Lung (tissue), 12 donors: ENCODE results near the gene ELF2. TPM values are rescaled to one million over a fixed set of nuclear protein-coding genes. Genes with fewer than 3 reads are reported as not detected.

ENCODE experiments used
- ATAC-seq: fragments of 200-7000 bp; cut with Tn5 transposase; one replicate; pipeline ENCODE4 v1.9.1; 2020; ENCODE audit warnings: moderate number of reproducible peaks; ENCODE audit not compliant: insufficient read depth, low FRiP score
- DNase-seq, 3 donors: peaks; one replicate each; pipeline ENCODE4 v3.0.0-alpha.2; 2013 to 2017
- H3K27ac ChIP-seq, 2 donors: one replicate each; pipeline ENCODE4 v1.5.1; 2013; ENCODE audit warnings: mild to moderate bottlenecking in 2 of 2, moderate library complexity in 2 of 2, control low read depth in 1 of 2, inconsistent platforms in 1 of 2, low read depth in 1 of 2, low read length in 1 of 2
- H3K27me3 ChIP-seq, 3 donors: one replicate each; pipeline ENCODE4 v1.5.1; 2013; ENCODE audit warnings: low read length in 2 of 3; ENCODE audit not compliant: control insufficient read depth in 3 of 3, insufficient read depth in 3 of 3
- H3K36me3 ChIP-seq, 4 donors: one replicate each; pipeline ENCODE4 v1.5.1; 2013; ENCODE audit warnings: low read length in 4 of 4, mild to moderate bottlenecking in 1 of 4, moderate library complexity in 1 of 4; ENCODE audit not compliant: control insufficient read depth in 4 of 4, insufficient read depth in 4 of 4
- H3K4me1 ChIP-seq, 5 donors: one replicate each; pipeline ENCODE4 v1.5.1; 2013; ENCODE audit warnings: low read length in 5 of 5, mild to moderate bottlenecking in 2 of 5, moderate library complexity in 1 of 5; ENCODE audit not compliant: control insufficient read depth in 5 of 5, insufficient read depth in 5 of 5
- H3K4me3 ChIP-seq: one replicate; pipeline ENCODE4 v1.5.1; 2013; ENCODE audit warnings: mild to moderate bottlenecking, control low read depth, moderate library complexity
- H3K9ac ChIP-seq, 2 donors: one replicate each; pipeline ENCODE4 v1.5.1; 2013; ENCODE audit warnings: low read length in 2 of 2, control low read depth in 1 of 2; ENCODE audit not compliant: insufficient read depth in 1 of 2
- H3K9me3 ChIP-seq, 4 donors: one replicate each; pipeline ENCODE4 v1.5.1; 2013; ENCODE audit warnings: low read length in 3 of 4, mild to moderate bottlenecking in 1 of 4, moderate library complexity in 1 of 4; ENCODE audit not compliant: control insufficient read depth in 4 of 4, insufficient read depth in 3 of 4
- WGBS, 2 donors: extraction: QIAGEN DNeasy Blood & Tissue Kit; methylation state at CpG; one replicate each; pipeline ENCODE4 v1.1.7; 2013; 5-methylcytosine and 5-hydroxymethylcytosine counted together
- polyA plus RNA-seq, 2 donors: library from polyadenylated mRNA; stranded (reverse); fragments of 200-250 nt; gene quantifications; one replicate each; pipeline ENCODE4 v1.2.1, GENCODE V29; 2013
- total RNA-seq, 2 donors: library from RNA; depleted of rRNA in 1 of 2; stranded (reverse); fragments of >200 nt in 1 of 2; gene quantifications; one replicate each; pipeline ENCODE4 v1.2.1, GENCODE V29; 2014 to 2021
- TF ChIP-seq, protein P1 (sequence below): IDR thresholded peaks from 2 replicates; pipeline ENCODE4 v1.5.1; 2012; ENCODE audit warnings: mild to moderate bottlenecking; ENCODE audit errors: control extremely low read depth, extremely low read depth
- donor health status: control.
- donor health status: control.
- donor health status: Bipolar disorder and iron deficiency.
- donor health status: healthy.
- donor health status: DM: yes; HTN: yes; CAD: no.

The ELF2 gene
- total and polyA plus RNA-seq, 4 donors = 11.6 to 101 (median 28.7) TPM

DNA sequence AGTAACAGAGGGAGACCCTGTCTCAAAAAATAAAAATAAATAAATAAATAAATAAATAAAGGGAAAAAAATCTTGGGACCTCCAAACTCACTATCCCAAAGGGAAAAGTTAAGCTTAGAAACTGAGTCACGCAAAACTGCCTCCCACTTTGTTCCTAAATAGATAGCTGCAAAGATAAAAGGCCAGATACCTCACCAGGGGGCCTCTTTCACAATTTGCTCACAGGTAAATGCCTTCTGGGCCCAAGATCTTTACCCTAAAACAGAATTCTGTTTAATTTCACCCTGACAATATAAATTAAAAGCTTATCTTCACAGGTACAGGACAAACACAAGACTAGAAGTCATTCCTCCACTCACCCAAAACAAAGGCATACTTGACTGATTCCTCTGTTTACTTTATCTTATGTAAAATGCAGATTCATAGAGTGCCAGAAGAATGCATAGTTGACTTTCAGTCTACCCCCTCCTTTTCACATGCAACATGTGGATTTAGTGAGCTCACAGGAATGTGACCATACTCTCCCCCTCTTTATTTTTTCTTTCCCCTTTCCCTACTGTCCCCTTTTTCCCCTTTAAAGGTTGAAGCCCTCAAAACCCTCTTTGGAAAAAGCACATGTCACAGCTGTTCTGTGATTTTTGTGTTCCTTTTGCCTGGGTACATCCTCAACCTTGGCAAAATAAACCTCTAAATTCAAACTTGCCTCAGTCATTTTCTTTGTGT is 23.4 kb downstream of the ELF2 start:
- ATAC-seq = no peak
- H3K4me3 ChIP-seq = no peak overlapping the region
- WGBS, 2 donors = 100% methylated on average over 1 of the region's 1 CpG

DNA sequence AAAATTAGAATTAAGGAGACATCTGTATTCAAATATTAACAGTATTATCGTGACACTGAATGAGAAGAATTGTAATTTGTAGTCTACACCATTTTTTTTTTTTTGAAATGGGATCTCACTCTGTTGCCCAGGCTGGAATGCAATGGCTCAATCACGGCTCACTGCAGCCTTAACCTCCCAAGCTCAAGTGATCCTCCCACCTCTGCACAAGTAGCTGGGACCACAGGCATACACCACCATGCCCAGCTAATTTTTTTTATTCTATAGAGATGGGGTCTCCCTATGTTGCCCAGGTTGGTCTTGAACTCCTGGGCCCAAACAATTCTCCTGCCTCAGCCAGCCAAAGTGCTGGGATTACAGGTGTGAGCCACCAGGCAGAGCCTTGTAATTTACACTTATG is 24.8 kb downstream of the ELF2 start:
- Histone ChIP-seq H3K27me3 (no peaks in the 10 kb centered on the region), H3K9me3 (no peaks in the 10 kb centered on the region), H3K4me3 (no peak overlapping the region), H3K9ac (no peak overlapping the region), H3K4me1 (peaks cover 0 to 8% (median 2%) of the 10 kb centered on the region in 5 donors), H3K36me3 (no peaks in the 10 kb centered on the region), H3K27ac (no peak overlapping the region)
- DNase-seq = no peak
- TF ChIP-seq, protein P1, sequence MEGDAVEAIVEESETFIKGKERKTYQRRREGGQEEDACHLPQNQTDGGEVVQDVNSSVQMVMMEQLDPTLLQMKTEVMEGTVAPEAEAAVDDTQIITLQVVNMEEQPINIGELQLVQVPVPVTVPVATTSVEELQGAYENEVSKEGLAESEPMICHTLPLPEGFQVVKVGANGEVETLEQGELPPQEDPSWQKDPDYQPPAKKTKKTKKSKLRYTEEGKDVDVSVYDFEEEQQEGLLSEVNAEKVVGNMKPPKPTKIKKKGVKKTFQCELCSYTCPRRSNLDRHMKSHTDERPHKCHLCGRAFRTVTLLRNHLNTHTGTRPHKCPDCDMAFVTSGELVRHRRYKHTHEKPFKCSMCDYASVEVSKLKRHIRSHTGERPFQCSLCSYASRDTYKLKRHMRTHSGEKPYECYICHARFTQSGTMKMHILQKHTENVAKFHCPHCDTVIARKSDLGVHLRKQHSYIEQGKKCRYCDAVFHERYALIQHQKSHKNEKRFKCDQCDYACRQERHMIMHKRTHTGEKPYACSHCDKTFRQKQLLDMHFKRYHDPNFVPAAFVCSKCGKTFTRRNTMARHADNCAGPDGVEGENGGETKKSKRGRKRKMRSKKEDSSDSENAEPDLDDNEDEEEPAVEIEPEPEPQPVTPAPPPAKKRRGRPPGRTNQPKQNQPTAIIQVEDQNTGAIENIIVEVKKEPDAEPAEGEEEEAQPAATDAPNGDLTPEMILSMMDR = no peak
- WGBS, 2 donors = 92 to 98% methylated on average over 2 of the region's 2 CpGs
- ATAC-seq = no peak

More for the DNA sequence above, 23.4 kb downstream of the ELF2 start:
- no peak overlapping the region for H3K9ac ChIP-seq
- no peaks in the 10 kb centered on the region for H3K27me3 ChIP-seq
- H3K27ac ChIP-seq = no peak overlapping the region
- TF ChIP-seq, protein P1 = no peak
- H3K9me3 ChIP-seq = no peaks in the 10 kb centered on the region
- H3K36me3 ChIP-seq = no peaks in the 10 kb centered on the region
- DNase-seq = peak in 1 of 3 donors; percentile 30
- peaks cover 0 to 8% (median 2%) of the 10 kb centered on the region in 5 donors for H3K4me1 ChIP-seq

DNA sequence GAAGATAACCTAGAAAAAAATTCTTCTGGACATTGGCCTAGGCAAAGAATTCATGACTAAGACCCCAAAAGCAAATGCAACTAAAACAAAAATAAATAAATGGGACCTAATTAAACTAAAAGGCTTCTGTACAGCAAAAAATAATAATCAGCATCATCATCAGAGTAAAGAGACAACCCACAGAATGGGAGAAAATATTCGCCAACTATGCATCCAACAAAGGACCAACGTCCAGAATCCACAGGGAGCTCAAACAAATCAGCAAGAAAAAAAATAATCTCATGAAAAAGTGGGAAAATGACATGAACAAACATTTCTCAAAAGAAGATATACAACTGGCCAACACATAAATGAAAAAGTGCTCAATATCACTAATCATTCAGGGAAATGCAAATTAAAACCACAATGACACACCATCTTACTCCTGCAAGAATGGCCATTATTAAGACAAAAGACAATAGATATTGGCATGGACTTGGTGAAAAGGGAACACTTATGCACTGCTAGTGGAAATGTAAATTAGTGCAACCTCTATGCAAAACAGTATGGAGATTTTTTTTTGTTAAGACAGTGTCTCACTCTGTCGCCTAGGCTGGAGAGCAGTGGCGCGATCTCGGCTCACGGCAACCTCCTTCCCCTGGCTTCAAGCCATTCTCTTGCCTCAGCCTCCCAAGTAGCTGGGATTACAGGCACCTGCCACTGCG is 29.9 kb downstream of the ELF2 start:
- Histone ChIP-seq H3K27me3 (no peaks in the 10 kb centered on the region), H3K27ac (no peak overlapping the region), H3K4me3 (no peak overlapping the region), H3K9ac (no peak overlapping the region), H3K36me3 (no peaks in the 10 kb centered on the region), H3K9me3 (no peaks in the 10 kb centered on the region), H3K4me1 (peaks cover 0 to 21% (median 5%) of the 10 kb centered on the region in 5 donors)
- DNase-seq (no peak), ATAC-seq (no peak)
- 94 to 97% methylated on average over 8 of the region's 8 CpGs for WGBS, 2 donors
- TF ChIP-seq, protein P1 = no peak
